ENCODE measurements around the gene CBFA2T3.

DNA sequence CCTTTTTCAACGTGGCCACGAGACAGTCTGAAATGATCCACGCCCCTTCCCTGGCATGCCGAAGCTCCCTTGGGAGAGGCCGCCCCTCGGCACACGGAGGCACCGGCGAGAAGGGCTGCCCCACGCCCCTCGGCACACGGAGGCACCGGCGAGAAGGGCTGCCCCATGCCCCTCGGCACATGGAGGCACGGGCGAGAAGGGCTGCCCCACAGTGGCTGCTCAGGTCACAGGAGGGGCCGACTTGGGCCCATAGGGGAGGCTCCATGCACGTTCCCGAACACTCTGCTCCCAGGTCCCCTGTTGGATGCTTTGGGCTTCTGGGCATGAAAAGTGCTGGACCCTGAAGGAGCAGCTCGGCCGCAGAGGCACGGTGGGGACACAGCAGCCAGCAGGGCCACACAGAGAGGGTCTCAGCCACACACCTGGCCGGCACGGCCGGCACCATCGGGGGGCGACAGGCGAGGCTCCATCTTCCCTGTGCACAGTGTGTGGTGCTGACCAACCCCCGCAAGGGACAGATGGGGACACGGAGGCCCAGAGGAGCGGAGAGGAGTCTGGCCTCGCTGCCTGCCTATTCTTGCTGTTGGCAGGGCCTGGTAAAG lies 42.8 kb downstream of the CBFA2T3 start:
- TF ChIP-seq, protein P1, sequence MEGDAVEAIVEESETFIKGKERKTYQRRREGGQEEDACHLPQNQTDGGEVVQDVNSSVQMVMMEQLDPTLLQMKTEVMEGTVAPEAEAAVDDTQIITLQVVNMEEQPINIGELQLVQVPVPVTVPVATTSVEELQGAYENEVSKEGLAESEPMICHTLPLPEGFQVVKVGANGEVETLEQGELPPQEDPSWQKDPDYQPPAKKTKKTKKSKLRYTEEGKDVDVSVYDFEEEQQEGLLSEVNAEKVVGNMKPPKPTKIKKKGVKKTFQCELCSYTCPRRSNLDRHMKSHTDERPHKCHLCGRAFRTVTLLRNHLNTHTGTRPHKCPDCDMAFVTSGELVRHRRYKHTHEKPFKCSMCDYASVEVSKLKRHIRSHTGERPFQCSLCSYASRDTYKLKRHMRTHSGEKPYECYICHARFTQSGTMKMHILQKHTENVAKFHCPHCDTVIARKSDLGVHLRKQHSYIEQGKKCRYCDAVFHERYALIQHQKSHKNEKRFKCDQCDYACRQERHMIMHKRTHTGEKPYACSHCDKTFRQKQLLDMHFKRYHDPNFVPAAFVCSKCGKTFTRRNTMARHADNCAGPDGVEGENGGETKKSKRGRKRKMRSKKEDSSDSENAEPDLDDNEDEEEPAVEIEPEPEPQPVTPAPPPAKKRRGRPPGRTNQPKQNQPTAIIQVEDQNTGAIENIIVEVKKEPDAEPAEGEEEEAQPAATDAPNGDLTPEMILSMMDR (IDR thresholded peaks at IDR 0.05): no peak
- no peak for TF ChIP-seq EZH2 (IDR thresholded peaks at IDR 0.05; ENCODE audit: borderline replicate concordance, insufficient read depth, low read depth, low read length, poor library complexity, severe bottlenecking)

Data from B cell (primary cell).